Gastroesophageal sphincter (tissue), 3 donors: ENCODE results near the gene NPSR1.

Experiments used
- CTCF ChIP-seq, 4 experiments: fragments of 200-600 bp in 2 of 4; fragments of 450-650 bp in 2 of 4; sonication (generic) in 1 of 4; IDR thresholded peaks; one replicate each; pipeline ENCODE4 v1.5.1; 2017 to 2019; ENCODE audit warnings: antibody characterized with exemption in 4 of 4, mild to moderate bottlenecking in 2 of 4, moderate library complexity in 2 of 4
- POLR2A ChIP-seq, 2 donors: fragments of 450-650 bp; IDR thresholded peaks; one replicate each; pipeline ENCODE4 v1.6.1; 2017; ENCODE audit warnings: antibody characterized with exemption in 2 of 2, mild to moderate bottlenecking in 2 of 2, moderate library complexity in 1 of 2
- POLR2AphosphoS5 ChIP-seq: sonication (generic); formaldehyde crosslinking; IDR thresholded peaks from one replicate; pipeline ENCODE4 v1.6.1; 2017; ENCODE audit warnings: antibody characterized with exemption

GRCh38 chr7:34844406-34844805 is 186.4 kb downstream of the NPSR1 start:
- TF ChIP-seq CTCF (IDR thresholded peaks at IDR 0.05) = no peak
- TF ChIP-seq POLR2AphosphoS5 = no peak
- no peak for TF ChIP-seq POLR2A (IDR thresholded peaks at IDR 0.05)
